ENCODE results near the gene SLC6A4.

The SLC6A4 gene

DNA sequence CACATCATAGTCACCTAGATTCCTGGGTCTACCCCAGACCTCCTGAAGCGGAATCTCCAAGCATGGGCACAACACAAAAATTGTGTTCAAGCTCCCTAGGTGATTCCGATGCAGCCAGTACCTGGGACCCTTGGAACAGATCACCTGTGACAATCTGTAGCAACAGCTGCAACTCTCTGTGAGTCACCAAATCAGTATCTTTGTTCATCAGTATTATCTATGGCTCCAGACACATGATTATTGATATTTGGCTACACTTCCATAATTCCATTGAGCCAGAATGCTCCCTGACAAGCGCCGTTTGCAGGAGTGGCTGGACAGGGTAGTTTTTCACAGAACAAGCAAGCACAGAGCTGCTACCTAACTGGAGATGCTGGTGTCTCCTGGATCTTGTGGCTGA lies 16.2 kb downstream of the SLC6A4 start:
- H3F3A ChIP-seq (ENCODE audit: low read depth) = no peaks in the 10 kb centered on the region
- no peak overlapping the region for H3K4me3 ChIP-seq (ENCODE audit: low read length, poor library complexity, severe bottlenecking)
- no peaks in the 10 kb centered on the region for H4K20me1 ChIP-seq (ENCODE audit: insufficient read depth, low read length, poor library complexity, severe bottlenecking)
- H3K79me2 ChIP-seq (ENCODE audit: insufficient read depth, low read length) = no peaks in the 10 kb centered on the region
- H3K4me2 ChIP-seq (ENCODE audit: low read depth, low read length, poor library complexity, severe bottlenecking) = no peak overlapping the region
- H3K36me3 ChIP-seq (ENCODE audit: insufficient read depth, low read length) = no peaks in the 10 kb centered on the region
- no peak overlapping the region for H3K9ac ChIP-seq (ENCODE audit: low read depth, low read length, poor library complexity, severe bottlenecking)
- no peaks in the 10 kb centered on the region for H3K4me1 ChIP-seq (ENCODE audit: insufficient read depth, low read length, poor library complexity, severe bottlenecking)
- no peaks in the 10 kb centered on the region for H3K9me2 ChIP-seq (replicated peaks; ENCODE audit: low read depth, low read length)
- H3K9me3 ChIP-seq (ENCODE audit: insufficient read depth, low read depth, low read length) = no peaks in the 10 kb centered on the region
- TF ChIP-seq, protein P1, sequence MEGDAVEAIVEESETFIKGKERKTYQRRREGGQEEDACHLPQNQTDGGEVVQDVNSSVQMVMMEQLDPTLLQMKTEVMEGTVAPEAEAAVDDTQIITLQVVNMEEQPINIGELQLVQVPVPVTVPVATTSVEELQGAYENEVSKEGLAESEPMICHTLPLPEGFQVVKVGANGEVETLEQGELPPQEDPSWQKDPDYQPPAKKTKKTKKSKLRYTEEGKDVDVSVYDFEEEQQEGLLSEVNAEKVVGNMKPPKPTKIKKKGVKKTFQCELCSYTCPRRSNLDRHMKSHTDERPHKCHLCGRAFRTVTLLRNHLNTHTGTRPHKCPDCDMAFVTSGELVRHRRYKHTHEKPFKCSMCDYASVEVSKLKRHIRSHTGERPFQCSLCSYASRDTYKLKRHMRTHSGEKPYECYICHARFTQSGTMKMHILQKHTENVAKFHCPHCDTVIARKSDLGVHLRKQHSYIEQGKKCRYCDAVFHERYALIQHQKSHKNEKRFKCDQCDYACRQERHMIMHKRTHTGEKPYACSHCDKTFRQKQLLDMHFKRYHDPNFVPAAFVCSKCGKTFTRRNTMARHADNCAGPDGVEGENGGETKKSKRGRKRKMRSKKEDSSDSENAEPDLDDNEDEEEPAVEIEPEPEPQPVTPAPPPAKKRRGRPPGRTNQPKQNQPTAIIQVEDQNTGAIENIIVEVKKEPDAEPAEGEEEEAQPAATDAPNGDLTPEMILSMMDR (conservative IDR thresholded peaks at IDR 0.05; ENCODE audit: low read length) = no peak
- TF ChIP-seq EZH2phosphoT487 (IDR thresholded peaks at IDR 0.05; ENCODE audit: borderline replicate concordance) = no peak
- no peaks in the 10 kb centered on the region for H3K27me3 ChIP-seq (ENCODE audit: insufficient read depth, low read length, poor library complexity, severe bottlenecking)
- no peak overlapping the region for H2AFZ ChIP-seq (ENCODE audit: low read length)

DNA sequence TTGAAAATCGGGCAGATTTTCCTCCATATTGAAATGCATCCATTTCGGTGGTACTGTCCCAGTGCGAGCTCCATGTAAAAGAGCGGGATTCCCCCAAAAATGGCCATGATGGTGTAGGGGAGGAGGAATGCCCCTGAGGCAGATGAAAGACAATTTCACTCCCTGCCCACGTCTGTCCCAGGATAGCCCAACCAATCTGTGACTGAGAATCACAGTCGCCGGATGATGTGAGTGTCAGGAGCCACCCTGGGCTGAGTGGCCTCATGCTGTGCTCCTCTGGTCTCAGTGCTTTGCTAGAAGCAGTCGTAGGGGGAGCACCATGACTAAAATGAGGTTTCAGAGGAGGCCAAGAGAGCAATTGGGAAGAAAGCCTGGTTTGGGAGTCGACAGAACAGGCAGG lies 16.7 kb downstream of the SLC6A4 start:
- Histone ChIP-seq H3K4me1 (ENCODE audit: insufficient read depth, low read length, poor library complexity, severe bottlenecking) (no peaks in the 10 kb centered on the region), H3K79me2 (ENCODE audit: insufficient read depth, low read length) (no peaks in the 10 kb centered on the region), H4K20me1 (ENCODE audit: insufficient read depth, low read length, poor library complexity, severe bottlenecking) (no peaks in the 10 kb centered on the region), H3K9ac (ENCODE audit: low read depth, low read length, poor library complexity, severe bottlenecking) (no peak overlapping the region), H3K36me3 (ENCODE audit: insufficient read depth, low read length) (no peaks in the 10 kb centered on the region), H3K9me2 (replicated peaks; ENCODE audit: low read depth, low read length) (no peaks in the 10 kb centered on the region), H3K4me2 (ENCODE audit: low read depth, low read length, poor library complexity, severe bottlenecking) (no peak overlapping the region), H3K4me3 (ENCODE audit: low read length, poor library complexity, severe bottlenecking) (no peak overlapping the region), H2AFZ (ENCODE audit: low read length) (no peak overlapping the region), H3K9me3 (ENCODE audit: insufficient read depth, low read depth, low read length) (no peaks in the 10 kb centered on the region), H3K27me3 (ENCODE audit: insufficient read depth, low read length, poor library complexity, severe bottlenecking) (no peaks in the 10 kb centered on the region), H3F3A (ENCODE audit: low read depth) (no peaks in the 10 kb centered on the region)
- TF ChIP-seq, protein P1 (conservative IDR thresholded peaks at IDR 0.05; ENCODE audit: low read length) = no peak
- no peak for TF ChIP-seq EZH2phosphoT487 (IDR thresholded peaks at IDR 0.05; ENCODE audit: borderline replicate concordance)

DNA sequence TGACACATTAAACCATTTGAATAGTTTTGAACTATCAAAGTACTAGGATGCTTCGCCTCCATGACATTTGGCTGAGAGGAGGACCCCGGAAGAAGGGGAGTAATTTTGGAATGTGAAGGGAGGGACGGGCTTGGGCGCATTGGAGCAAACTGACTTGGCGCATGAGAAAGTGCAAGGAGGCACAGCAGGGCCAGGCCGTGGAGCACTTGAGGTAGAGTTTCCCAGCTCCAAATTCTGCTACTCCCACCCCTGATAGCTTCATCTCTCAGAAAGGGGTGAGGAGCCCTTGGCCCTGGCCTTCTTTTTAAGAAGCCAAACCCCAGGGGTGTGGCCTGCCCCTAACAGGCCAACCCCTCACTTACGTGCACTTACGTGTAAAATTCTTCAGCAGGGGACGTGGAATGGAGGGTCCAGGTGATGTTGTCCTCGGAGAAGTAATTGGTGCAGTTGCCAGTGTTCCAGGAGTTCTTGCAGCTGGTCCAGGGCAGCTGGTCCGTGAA lies 17.7 kb downstream of the SLC6A4 start:
- H3K4me2 ChIP-seq (ENCODE audit: low read depth, low read length, poor library complexity, severe bottlenecking) = no peak overlapping the region
- H3K36me3 ChIP-seq (ENCODE audit: insufficient read depth, low read length) = no peaks in the 10 kb centered on the region
- no peaks in the 10 kb centered on the region for H3F3A ChIP-seq (ENCODE audit: low read depth)
- no peak overlapping the region for H2AFZ ChIP-seq (ENCODE audit: low read length)
- H4K20me1 ChIP-seq (ENCODE audit: insufficient read depth, low read length, poor library complexity, severe bottlenecking) = no peaks in the 10 kb centered on the region
- no peaks in the 10 kb centered on the region for H3K9me2 ChIP-seq (replicated peaks; ENCODE audit: low read depth, low read length)
- no peaks in the 10 kb centered on the region for H3K79me2 ChIP-seq (ENCODE audit: insufficient read depth, low read length)
- no peak overlapping the region for H3K4me3 ChIP-seq (ENCODE audit: low read length, poor library complexity, severe bottlenecking)
- H3K4me1 ChIP-seq (ENCODE audit: insufficient read depth, low read length, poor library complexity, severe bottlenecking) = no peaks in the 10 kb centered on the region
- TF ChIP-seq, protein P1 (conservative IDR thresholded peaks at IDR 0.05; ENCODE audit: low read length) = no peak
- TF ChIP-seq EZH2phosphoT487 (IDR thresholded peaks at IDR 0.05; ENCODE audit: borderline replicate concordance) = no peak
- H3K9me3 ChIP-seq (ENCODE audit: insufficient read depth, low read depth, low read length) = no peaks in the 10 kb centered on the region
- H3K9ac ChIP-seq (ENCODE audit: low read depth, low read length, poor library complexity, severe bottlenecking) = no peak overlapping the region
- H3K27me3 ChIP-seq (ENCODE audit: insufficient read depth, low read length, poor library complexity, severe bottlenecking) = no peaks in the 10 kb centered on the region
